Hepatocyte (in vitro differentiated cells): Measurements from ENCODE around the gene CFAP77. TPM values are rescaled to one million over a fixed set of nuclear protein-coding genes. Genes with fewer than 3 reads are reported as not detected.

Experiments used
- DNase-seq: peaks from one replicate; pipeline ENCODE4 v3.0.0-alpha.2; 2016; ENCODE audit warnings: low spot score
- H2AFZ ChIP-seq: fragments of 200-600 bp; sonication (generic); 2 replicates; pipeline ENCODE4 v1.6.0; 2016; ENCODE audit warnings: antibody characterized with exemption, mild to moderate bottlenecking
- H3K27ac ChIP-seq: fragments of 200-600 bp; sonication (generic); 2 replicates; pipeline ENCODE4 v1.5.1; 2016; ENCODE audit warnings: mild to moderate bottlenecking
- H3K27me3 ChIP-seq: fragments of 200-600 bp; sonication (generic); 2 replicates; pipeline ENCODE4 v1.6.1; 2016
- H3K36me3 ChIP-seq: fragments of 200-600 bp; sonication (generic); replicated peaks from 2 replicates; pipeline ENCODE4 v1.5.1; 2016; ENCODE audit warnings: low read depth; ENCODE audit not compliant: insufficient read depth
- H3K4me1 ChIP-seq: fragments of 200-600 bp; sonication (generic); 2 replicates; pipeline ENCODE4 v1.5.1; 2016; ENCODE audit warnings: mild to moderate bottlenecking, moderate library complexity; ENCODE audit not compliant: insufficient read depth
- H3K4me2 ChIP-seq: fragments of 200-600 bp; sonication (generic); 2 replicates; pipeline ENCODE4 v1.6.0; 2016
- H3K4me3 ChIP-seq: fragments of 200-600 bp; sonication (generic); 2 replicates; pipeline ENCODE4 v1.5.1; 2016; ENCODE audit warnings: mild to moderate bottlenecking
- H3K79me2 ChIP-seq: fragments of 200-600 bp; sonication (generic); 2 replicates; pipeline ENCODE4 v1.6.0; 2017; ENCODE audit warnings: mild to moderate bottlenecking
- H3K9me2 ChIP-seq: fragments of 200-600 bp; sonication (generic); replicated peaks from 2 replicates; pipeline ENCODE4 v1.6.0; 2017; ENCODE audit warnings: mild to moderate bottlenecking; ENCODE audit not compliant: insufficient read depth
- H3K9me3 ChIP-seq: fragments of 200-600 bp; sonication (generic); 2 replicates; pipeline ENCODE4 v1.5.1; 2016; ENCODE audit warnings: low read depth, mild to moderate bottlenecking
- H4K20me1 ChIP-seq: fragments of 200-600 bp; sonication (generic); 2 replicates; pipeline ENCODE4 v1.6.0; 2016; ENCODE audit warnings: mild to moderate bottlenecking; ENCODE audit not compliant: insufficient read depth, poor library complexity, severe bottlenecking
- CTCF ChIP-seq: fragments of 200-600 bp; sonication (generic); IDR thresholded peaks from 2 replicates; pipeline ENCODE4 v1.5.1; 2016; ENCODE audit warnings: antibody characterized with exemption, mild to moderate bottlenecking; ENCODE audit not compliant: poor library complexity
- EZH2 ChIP-seq: fragments of 200-600 bp; sonication (generic); IDR thresholded peaks from 2 replicates; pipeline ENCODE4 v1.6.1; 2016; ENCODE audit warnings: antibody characterized with exemption, mild to moderate bottlenecking, borderline replicate concordance
- EZH2phosphoT487 ChIP-seq: fragments of 200-600 bp; sonication (generic); IDR thresholded peaks from one replicate; pipeline ENCODE4 v1.6.1; 2018; ENCODE audit warnings: antibody characterized with exemption, mild to moderate bottlenecking, low read depth, moderate library complexity; ENCODE audit not compliant: unreplicated experiment, severe bottlenecking
- WGBS: methylation state at CpG from one replicate; pipeline ENCODE4 v1.1.6; 2016; ENCODE audit warnings: low lambda C conversion rate; ENCODE audit errors: missing lambda C conversion rate; 5-methylcytosine and 5-hydroxymethylcytosine counted together
- polyA plus RNA-seq: library from polyadenylated mRNA; unstranded; fragments of >200 nt; fragmentation: Nextera tagmentation; extraction: Ambion mirVana; gene quantifications from 2 replicates; pipeline ENCODE4 v1.2.1, GENCODE V29; 2016
- total RNA-seq: library from RNA; depleted of rRNA; stranded (reverse); fragments of >200 nt; gene quantifications from 2 replicates; pipeline ENCODE4 v1.2.3, GENCODE V29; 2014

CFAP77 gene
- total and polyA plus RNA-seq, 2 experiments from 2014 or later = 0.70 to 1.2 TPM

- WGBS = 42% methylated on average over 20 of the region's 20 CpGs
- Histone ChIP-seq H2AFZ (no peak overlapping the region), H3K9me2 (no peaks in the 10 kb centered on the region), H3K4me1 (no peaks in the 10 kb centered on the region), H3K27ac (no peak overlapping the region), H3K36me3 (no peaks in the 10 kb centered on the region), H4K20me1 (no peaks in the 10 kb centered on the region), H3K4me2 (no peak overlapping the region), H3K79me2 (no peaks in the 10 kb centered on the region), H3K27me3 (peaks cover 15% of the 10 kb centered on the region), H3K9me3 (no peaks in the 10 kb centered on the region), H3K4me3 (no peak overlapping the region)
- TF ChIP-seq EZH2 (no peak), CTCF (no peak), EZH2phosphoT487 (no peak)
- no peak for DNase-seq
These were observed 37.3 kb downstream of the CFAP77 start for GRCh38 chr9:132447346-132447745.

- 98% methylated on average over 4 of the region's 4 CpGs for WGBS
- no peaks in the 10 kb centered on the region for H3K4me1 ChIP-seq
- no peak overlapping the region for H3K27ac ChIP-seq
- TF ChIP-seq EZH2phosphoT487 (no peak), EZH2 (no peak), CTCF (no peak)
- H3K9me2 ChIP-seq = no peaks in the 10 kb centered on the region
- no peaks in the 10 kb centered on the region for H4K20me1 ChIP-seq
- no peak overlapping the region for H3K4me2 ChIP-seq
- no peak overlapping the region for H3K4me3 ChIP-seq
- no peak for DNase-seq
- no peaks in the 10 kb centered on the region for H3K9me3 ChIP-seq
- H3K79me2 ChIP-seq = no peaks in the 10 kb centered on the region
- H3K27me3 ChIP-seq = peaks cover 18% of the 10 kb centered on the region
- no peaks in the 10 kb centered on the region for H3K36me3 ChIP-seq
- H2AFZ ChIP-seq = no peak overlapping the region
These were observed 37.9 kb downstream of the CFAP77 start for GRCh38 chr9:132447902-132448301.

GRCh38 chr9:132451276-132451675, 41.3 kb downstream of the CFAP77 start:
- peaks cover 18% of the 10 kb centered on the region for H3K27me3 ChIP-seq
- no peaks in the 10 kb centered on the region for H3K4me1 ChIP-seq
- H3K9me2 ChIP-seq = no peaks in the 10 kb centered on the region
- H3K4me2 ChIP-seq = no peak overlapping the region
- no peak for DNase-seq
- H4K20me1 ChIP-seq = no peaks in the 10 kb centered on the region
- no peak overlapping the region for H3K4me3 ChIP-seq
- H2AFZ ChIP-seq = no peak overlapping the region
- H3K9me3 ChIP-seq = no peaks in the 10 kb centered on the region
- no peak overlapping the region for H3K27ac ChIP-seq
- no peaks in the 10 kb centered on the region for H3K36me3 ChIP-seq
- TF ChIP-seq CTCF (no peak), EZH2phosphoT487 (no peak), EZH2 (no peak)
- H3K79me2 ChIP-seq = no peaks in the 10 kb centered on the region
- WGBS = 92% methylated on average over 10 of the region's 10 CpGs

- TF ChIP-seq CTCF (no peak), EZH2 (no peak), EZH2phosphoT487 (no peak)
- Histone ChIP-seq H2AFZ (no peak overlapping the region), H3K4me3 (no peak overlapping the region), H3K36me3 (no peaks in the 10 kb centered on the region), H3K27me3 (peaks cover 8% of the 10 kb centered on the region), H4K20me1 (no peaks in the 10 kb centered on the region), H3K4me1 (no peaks in the 10 kb centered on the region), H3K27ac (no peak overlapping the region), H3K4me2 (no peak overlapping the region), H3K79me2 (no peaks in the 10 kb centered on the region), H3K9me2 (no peaks in the 10 kb centered on the region), H3K9me3 (no peaks in the 10 kb centered on the region)
- no peak for DNase-seq
- WGBS = 95% methylated on average over 8 of the region's 8 CpGs
These were observed 46.2 kb downstream of the CFAP77 start for GRCh38 chr9:132456241-132456640.
